ENCODE measurements around the gene TCOF1.

DNA sequence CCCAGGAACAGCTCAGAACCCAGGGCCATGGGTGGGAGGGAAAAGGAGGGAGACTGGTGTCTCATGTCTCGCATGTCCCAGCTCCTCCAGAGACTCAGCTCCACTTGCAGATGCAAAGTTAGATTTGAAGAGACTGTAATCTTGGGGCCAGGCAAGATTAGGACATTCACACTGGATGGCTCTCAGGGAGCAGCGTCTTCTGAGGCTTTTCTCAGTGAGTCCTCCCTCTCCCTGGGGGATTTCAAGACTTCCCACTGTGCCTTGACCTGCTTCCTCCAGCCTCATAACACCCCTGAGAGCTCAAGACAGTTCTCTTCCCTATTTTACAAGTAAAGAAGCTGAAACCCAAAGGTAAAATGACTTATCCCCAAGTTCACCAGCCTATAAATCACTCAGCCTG is 10.5 kb upstream of the TCOF1 start:
- TF ChIP-seq ZNF274 (IDR thresholded peaks at IDR 0.05; ENCODE audit: low read depth, low read length) (no peak), YY1 (IDR thresholded peaks at IDR 0.05; ENCODE audit: insufficient read depth, insufficient read length) (no peak), SUZ12 (IDR thresholded peaks at IDR 0.05; ENCODE audit: extremely low read depth, insufficient read depth, insufficient read length) (no peak)
